H1 (cell line): ENCODE data around the gene TSR3. TPM values are rescaled to one million over a fixed set of nuclear protein-coding genes. Genes with fewer than 3 reads are reported as not detected.

Source experiments
- CTCF ChIA-PET: fragments of 300-600 bp; sonication (Branson Sonifier 250); formaldehyde crosslinking; loops from one replicate; lab custom pipeline; 2021; ENCODE audit not compliant: partially characterized antibody; lab: Charles Lee
- POLR2A ChIA-PET: fragments of 300-600 bp; sonication (Branson Sonifier 250); formaldehyde crosslinking; loops from one replicate; lab custom pipeline; 2021; ENCODE audit warnings: inconsistent platforms; ENCODE audit not compliant: partially characterized antibody; lab: Charles Lee
- DNase-seq, 2 experiments: peaks; one replicate each; pipeline versions ENCODE4 v3.0.0 to v3.0.0-alpha.2; 2010 to 2022; ENCODE audit warnings: low spot score in 2 of 2, low read depth in 1 of 2, mixed read lengths in 1 of 2
- FAIRE-seq: peaks from 2 replicates; lab custom pipeline; 2011; peaks lifted over from hg19 to GRCh38; lab: Jason Lieb, UNC
- H2AFZ ChIP-seq: 2 replicates; pipeline ENCODE4 v1.8.1; 2012; ENCODE audit warnings: low read length, inconsistent platforms
- H2AK5ac ChIP-seq: 2 replicates; pipeline ENCODE4 v1.6.1; 2013; ENCODE audit warnings: low read depth, low read length
- H2BK120ac ChIP-seq: replicated peaks from 2 replicates; pipeline ENCODE3; 2013; ENCODE audit warnings: low read depth, low read length, inconsistent platforms
- H2BK12ac ChIP-seq: 2 replicates; pipeline ENCODE4 v1.6.1; 2013; ENCODE audit warnings: low read depth, low read length
- H2BK15ac ChIP-seq: 2 replicates; pipeline ENCODE4 v1.6.1; 2013; ENCODE audit warnings: low read length
- H2BK20ac ChIP-seq: 2 replicates; pipeline ENCODE4 v1.6.1; 2013; ENCODE audit warnings: low read length
- H2BK5ac ChIP-seq: 2 replicates; pipeline ENCODE4 v1.6.1; 2013; ENCODE audit warnings: low read depth, low read length
- H3K14ac ChIP-seq: 2 replicates; pipeline ENCODE4 v1.6.1; 2013; ENCODE audit warnings: inconsistent platforms; ENCODE audit not compliant: insufficient read length
- H3K18ac ChIP-seq: 2 replicates; pipeline ENCODE4 v1.6.1; 2013; ENCODE audit warnings: low read length; ENCODE audit errors: extremely low read depth
- H3K23ac ChIP-seq: 2 replicates; pipeline ENCODE4 v1.6.1; 2013; ENCODE audit warnings: inconsistent platforms; ENCODE audit not compliant: insufficient read length
- H3K23me2 ChIP-seq: 2 replicates; pipeline ENCODE4 v1.6.1; 2013; ENCODE audit warnings: low read depth, low read length
- H3K27ac ChIP-seq: 2 replicates; pipeline ENCODE4 v1.6.1; 2011; ENCODE audit warnings: low read depth, low read length, inconsistent platforms
- H3K27me3 ChIP-seq, 4 experiments: replicated peaks in 1 of 4; 1 replicate in 1 of 4; 2 replicates in 3 of 4; pipeline versions ENCODE4 v1.6.1 to v1.8.1; 2011 to 2013; ENCODE audit warnings: low read length in 3 of 4, mild to moderate bottlenecking in 3 of 4, inconsistent platforms in 2 of 4, mixed read lengths in 2 of 4, moderate library complexity in 1 of 4; ENCODE audit not compliant: control insufficient read depth in 3 of 4, insufficient read depth in 3 of 4; ENCODE audit errors: extremely low read depth in 1 of 4
- H3K36me3 ChIP-seq, 4 experiments: 2 replicates each; pipeline versions ENCODE4 v1.6.1 to v1.8.1; 2011 to 2013; ENCODE audit warnings: mild to moderate bottlenecking in 4 of 4, low read length in 3 of 4, moderate library complexity in 2 of 4, control low read depth in 1 of 4, inconsistent platforms in 1 of 4; ENCODE audit not compliant: insufficient read depth in 4 of 4, control insufficient read depth in 2 of 4
- H3K4ac ChIP-seq: replicated peaks from 2 replicates; pipeline ENCODE3; 2013; ENCODE audit warnings: low read length, low read depth, mixed read lengths, inconsistent platforms; ENCODE audit not compliant: insufficient read length
- H3K4me1 ChIP-seq, 4 experiments: replicated peaks in 1 of 4; 1 replicate in 1 of 4; 2 replicates in 3 of 4; pipeline versions ENCODE4 v1.6.1 to v1.8.1; 2011 to 2013; ENCODE audit warnings: low read length in 3 of 4, inconsistent platforms in 2 of 4, mixed read lengths in 1 of 4; ENCODE audit not compliant: insufficient read depth in 4 of 4, control insufficient read depth in 3 of 4
- H3K4me2 ChIP-seq, 2 experiments: 2 replicates each; pipeline versions ENCODE4 v1.6.1 to v1.8.1; 2011 to 2013; ENCODE audit warnings: low read depth in 2 of 2, low read length in 2 of 2, control low read depth in 1 of 2, inconsistent platforms in 1 of 2, mild to moderate bottlenecking in 1 of 2; ENCODE audit not compliant: insufficient read depth in 1 of 2
- H3K4me3 ChIP-seq, 4 experiments: fragments of 200-600, 300-600 bp in 1 of 4; sonication (generic), shearing (Covaris generic), sonication (Bioruptor Twin) in 1 of 4; 2 replicates each; pipeline versions ENCODE4 v1.5.1 to v1.8.1; 2011 to 2016; ENCODE audit warnings: low read length in 4 of 4, low read depth in 3 of 4, control low read depth in 2 of 4, inconsistent platforms in 2 of 4, mild to moderate bottlenecking in 2 of 4, mixed read lengths in 1 of 4, moderate library complexity in 1 of 4; ENCODE audit not compliant: insufficient read depth in 2 of 4; ENCODE audit errors: extremely low read depth in 1 of 4
- H3K56ac ChIP-seq: replicated peaks from 2 replicates; pipeline ENCODE3; 2013; ENCODE audit warnings: low read depth, mild to moderate bottlenecking, mixed read lengths, low read length, inconsistent platforms; ENCODE audit not compliant: insufficient read length
- H3K79me1 ChIP-seq: 2 replicates; pipeline ENCODE4 v1.6.1; 2013; ENCODE audit warnings: low read depth, low read length, control low read depth
- H3K79me2 ChIP-seq, 2 experiments: 2 replicates each; pipeline versions ENCODE4 v1.6.1 to v1.8.1; 2012 to 2013; ENCODE audit warnings: low read length in 2 of 2, mild to moderate bottlenecking in 2 of 2, inconsistent platforms in 1 of 2; ENCODE audit not compliant: insufficient read depth in 2 of 2, control insufficient read depth in 1 of 2
- H3K9ac ChIP-seq, 4 experiments: replicated peaks in 1 of 4; 1 replicate in 1 of 4; 2 replicates in 3 of 4; pipeline versions ENCODE4 v1.6.1 to v1.8.1; 2011 to 2013; ENCODE audit warnings: low read depth in 3 of 4, low read length in 3 of 4, control low read depth in 2 of 4, mild to moderate bottlenecking in 2 of 4, moderate library complexity in 2 of 4, inconsistent platforms in 1 of 4; ENCODE audit errors: extremely low read depth in 1 of 4
- H3K9me3 ChIP-seq, 2 experiments: 2 replicates each; pipeline versions ENCODE4 v1.6.1 to v1.8.1; 2012 to 2013; ENCODE audit warnings: mild to moderate bottlenecking in 2 of 2, moderate library complexity in 2 of 2, control low read depth in 1 of 2, inconsistent platforms in 1 of 2, low read depth in 1 of 2, low read length in 1 of 2, mixed read lengths in 1 of 2; ENCODE audit not compliant: insufficient read depth in 2 of 2
- H4K20me1 ChIP-seq, 2 experiments: replicated peaks in 1 of 2; 2 replicates each; pipeline versions ENCODE3 to v1.8.1; 2011 to 2013; ENCODE audit warnings: inconsistent platforms in 2 of 2, low read length in 2 of 2, mild to moderate bottlenecking in 1 of 2; ENCODE audit not compliant: insufficient read depth in 2 of 2, control insufficient read depth in 1 of 2
- H4K5ac ChIP-seq: 2 replicates; pipeline ENCODE4 v1.6.1; 2013; ENCODE audit warnings: low read length, low read depth, mixed read lengths, inconsistent platforms; ENCODE audit not compliant: insufficient read length
- H4K8ac ChIP-seq: 2 replicates; pipeline ENCODE4 v1.8.0; 2013; ENCODE audit warnings: mild to moderate bottlenecking, moderate library complexity, low read length, inconsistent platforms; ENCODE audit not compliant: insufficient read depth; ENCODE audit errors: extremely low read depth
- H4K91ac ChIP-seq: replicated peaks from 2 replicates; pipeline ENCODE3; 2013; ENCODE audit warnings: low read length, mixed read lengths, inconsistent platforms; ENCODE audit not compliant: insufficient read length
- BACH1 ChIP-seq: IDR thresholded peaks from 2 replicates; pipeline ENCODE4 v1.6.1; 2012; ENCODE audit warnings: low read length, improper control_type of control experiment
- EP300 ChIP-seq, 2 experiments: IDR thresholded peaks; 1 replicate in 1 of 2; 2 replicates in 1 of 2; pipeline ENCODE4 v1.6.1; 2011 to 2012; ENCODE audit warnings: low read depth in 2 of 2, low read length in 2 of 2, mild to moderate bottlenecking in 2 of 2, borderline replicate concordance in 1 of 2, inconsistent platforms in 1 of 2, moderate library complexity in 1 of 2
- GTF2F1 ChIP-seq: IDR thresholded peaks from 2 replicates; pipeline ENCODE4 v1.6.1; 2012; ENCODE audit warnings: low read depth, low read length, improper control_type of control experiment, borderline replicate concordance
- PHF8 ChIP-seq: fragments of 200-600 bp; sonication (generic); conservative IDR thresholded peaks from 2 replicates; pipeline ENCODE4 v1.7.1; 2012; ENCODE audit warnings: low read depth, mild to moderate bottlenecking, inconsistent platforms, low read length, moderate library complexity
- RNF2 ChIP-seq: fragments of 200-900, 300-1000 bp; sonication (generic); IDR thresholded peaks from 2 replicates; pipeline ENCODE4 v1.7.1; 2016; ENCODE audit warnings: borderline replicate concordance, low read depth, mild to moderate bottlenecking, antibody characterized with exemption, low read length; ENCODE audit not compliant: poor library complexity, severe bottlenecking; ENCODE audit errors: missing control alignments
- TCF12 ChIP-seq: IDR thresholded peaks from 2 replicates; pipeline ENCODE4 v1.6.1; 2011; ENCODE audit warnings: low read depth, mild to moderate bottlenecking, low read length
- WGBS, 2 experiments: shearing (Covaris generic) in 1 of 2; methylation state at CpG; one replicate each; pipeline versions ENCODE4 v1.1.6 to v1.1.7; 2013 to 2015; ENCODE audit warnings: low lambda C conversion rate in 2 of 2, mixed read lengths in 2 of 2, inconsistent platforms in 1 of 2, low coverage in 1 of 2, missing lambda C conversion rate in 1 of 2; ENCODE audit not compliant: insufficient replicate concordance in 2 of 2, insufficient coverage in 1 of 2, insufficient read length in 1 of 2; ENCODE audit errors: extremely low coverage in 1 of 2, missing lambda C conversion rate in 1 of 2; 5-methylcytosine and 5-hydroxymethylcytosine counted together
- polyA plus RNA-seq, 7 experiments: library from polyadenylated mRNA; depleted of rRNA in 3 of 7; stranded (reverse) in 5 of 7; unstranded in 2 of 7; fragments of >200 nt in 5 of 7; fragments of 200-250 nt in 2 of 7; gene quantifications; 1 replicate in 5 of 7; 2 replicates in 1 of 7; 4 replicates in 1 of 7; pipeline versions ENCODE4 v1.2.1 to v1.2.3, GENCODE V29; 2011 to 2013; ENCODE audit warnings: missing spikeins in 2 of 7, mixed read lengths in 2 of 7
- total RNA-seq: library from RNA; stranded (reverse); fragmentation: NEBNext Ultra II Directional; extraction: Animal tissue kit (Norgen Biotek cat#: 25700); gene quantifications from 2 replicates; pipeline ENCODE4 v1.2.1, GENCODE V29; 2021
- TF ChIP-seq, protein P1 (sequence below), 3 experiments: IDR thresholded peaks; 1 replicate in 2 of 3; 2 replicates in 1 of 3; pipeline versions ENCODE4 v1.5.1 to v1.6.1; 2011; ENCODE audit warnings: low read length in 3 of 3, mild to moderate bottlenecking in 3 of 3, inconsistent platforms in 2 of 3, low read depth in 1 of 3, moderate library complexity in 1 of 3; ENCODE audit not compliant: insufficient read depth in 1 of 3; ENCODE audit errors: control extremely low read depth in 1 of 3

TSR3 gene
- total and polyA plus RNA-seq, 2 of the 8 experiments (the other 6 are each of a cell fraction or from before 2014, with no cell fraction given) = 43.1 to 52.3 TPM

DNA sequence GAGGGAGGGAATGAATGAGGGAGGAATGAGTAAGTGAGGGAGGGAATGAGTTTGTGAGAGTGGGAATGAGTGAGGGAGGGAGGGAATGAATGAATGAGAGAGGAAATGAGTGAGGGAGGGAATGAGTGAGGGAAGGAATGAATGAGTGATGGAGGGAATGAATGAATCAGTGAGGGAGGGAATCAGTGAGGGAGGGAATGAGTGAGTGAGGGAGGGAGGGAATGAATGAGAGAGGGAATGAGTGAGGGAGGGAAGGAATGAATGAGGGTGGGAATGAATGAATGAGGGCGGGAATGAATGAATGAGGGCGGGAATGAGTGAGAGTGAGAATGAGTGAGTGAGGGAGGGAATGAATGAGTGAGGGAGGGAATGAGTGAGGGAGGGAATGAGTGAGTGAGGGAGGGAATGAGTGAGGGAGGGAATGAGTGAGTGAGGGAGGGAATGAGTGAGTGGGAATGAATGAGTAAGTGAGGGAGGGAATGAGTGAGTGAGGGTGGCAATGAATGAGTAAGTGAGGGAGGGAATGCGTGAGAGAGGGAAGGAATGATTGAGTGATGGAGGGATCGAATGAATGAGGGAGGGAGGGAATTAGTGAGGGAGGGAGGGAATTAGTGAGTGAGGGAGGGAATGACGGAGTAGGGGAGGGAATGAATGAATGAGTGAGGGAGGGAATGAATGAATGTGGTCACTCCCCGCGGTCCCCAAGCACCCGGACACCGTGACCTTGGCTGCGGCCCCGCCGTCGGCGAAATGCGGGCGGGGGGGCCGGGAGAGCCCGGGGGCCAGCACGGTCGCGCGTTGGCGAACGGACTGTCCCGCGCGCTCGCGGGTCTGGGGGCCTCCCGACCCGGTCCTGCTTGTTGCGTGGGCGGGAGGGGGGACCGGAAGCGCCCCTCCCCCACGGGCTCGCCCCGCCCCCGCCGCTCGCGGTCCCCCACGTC is 43.4 kb downstream of the TSR3 start:
- Histone ChIP-seq H4K5ac (peak overlapping the region; percentile 2), H3K36me3 (peaks cover 0 to 6% (median 0%) of the 10 kb centered on the region in 4 experiments; a peak in 1 of 8 replicates), H3K56ac (peak overlapping the region; percentile 40), H2AK5ac (peak overlapping the region; percentile 86; the same call in 1 of the 2 replicates), H2BK5ac (no peak overlapping the region), H2BK12ac (peak overlapping the region; percentile 97), H3K23ac (no peak overlapping the region), H3K18ac (peak overlapping the region; percentile 71), H4K20me1 (peaks cover 30 to 31% of the 10 kb centered on the region in 2 experiments), H3K27me3 (no peaks in the 10 kb centered on the region), H2AFZ (no peak overlapping the region), H2BK120ac (no peak overlapping the region), H2BK15ac (peak overlapping the region; percentile 46; the same call in 1 of the 2 replicates), H4K8ac (no peak overlapping the region), H3K14ac (no peak overlapping the region), H3K27ac (no peak overlapping the region), H3K4me3 (peak overlapping the region; percentile 59 to 92 (median 90)), H3K9ac (no peak overlapping the region), H3K4me1 (peaks cover 0 to 20% (median 12%) of the 10 kb centered on the region in 4 experiments; a peak in 6 of 7 replicates), H2BK20ac (no peak overlapping the region), H3K79me2 (peaks cover 35 to 38% of the 10 kb centered on the region in 2 experiments), H3K4ac (peak overlapping the region; percentile 36), H4K91ac (peak overlapping the region; percentile 84), H3K4me2 (peak overlapping the region; percentile 46 to 52), H3K9me3 (no peaks in the 10 kb centered on the region), H3K23me2 (peaks cover 22% of the 10 kb centered on the region), H3K79me1 (peaks cover 3% of the 10 kb centered on the region; the same call in 1 of the 2 replicates)
- ChIA-PET CTCF (interaction anchor here (1.2 kb wide), 1 partner anchor 18 kb away, joined by 3 read pairs; no protein-coding TSS in a partner anchor), POLR2A (interaction anchor here (0.6 to 11.4 kb wide), 13 partner anchors 8 to 462 kb away, joined by 3 to 106 read pairs (median 4); no protein-coding TSS in a partner anchor)
- FAIRE-seq (peak; percentile 36), DNase-seq (no peak)
- 15 to 98% methylated on average over 5 to 14 of the region's 43 CpGs for WGBS, 2 experiments
- TF ChIP-seq, protein P1, sequence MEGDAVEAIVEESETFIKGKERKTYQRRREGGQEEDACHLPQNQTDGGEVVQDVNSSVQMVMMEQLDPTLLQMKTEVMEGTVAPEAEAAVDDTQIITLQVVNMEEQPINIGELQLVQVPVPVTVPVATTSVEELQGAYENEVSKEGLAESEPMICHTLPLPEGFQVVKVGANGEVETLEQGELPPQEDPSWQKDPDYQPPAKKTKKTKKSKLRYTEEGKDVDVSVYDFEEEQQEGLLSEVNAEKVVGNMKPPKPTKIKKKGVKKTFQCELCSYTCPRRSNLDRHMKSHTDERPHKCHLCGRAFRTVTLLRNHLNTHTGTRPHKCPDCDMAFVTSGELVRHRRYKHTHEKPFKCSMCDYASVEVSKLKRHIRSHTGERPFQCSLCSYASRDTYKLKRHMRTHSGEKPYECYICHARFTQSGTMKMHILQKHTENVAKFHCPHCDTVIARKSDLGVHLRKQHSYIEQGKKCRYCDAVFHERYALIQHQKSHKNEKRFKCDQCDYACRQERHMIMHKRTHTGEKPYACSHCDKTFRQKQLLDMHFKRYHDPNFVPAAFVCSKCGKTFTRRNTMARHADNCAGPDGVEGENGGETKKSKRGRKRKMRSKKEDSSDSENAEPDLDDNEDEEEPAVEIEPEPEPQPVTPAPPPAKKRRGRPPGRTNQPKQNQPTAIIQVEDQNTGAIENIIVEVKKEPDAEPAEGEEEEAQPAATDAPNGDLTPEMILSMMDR (IDR thresholded peaks at IDR 0.05; ENCODE audit: control extremely low read depth in 1 of 3, insufficient read depth in 1 of 3, low read depth in 1 of 3, low read length in 3 of 3) = no peak
- TF ChIP-seq TCF12 (0 out of 2 replicates have a peak, but pooled peaks have one; percentile 29), GTF2F1 (no peak), RNF2 (no peak), PHF8 (peak; percentile 57), EP300 (IDR thresholded peaks at IDR 0.05; ENCODE audit: borderline replicate concordance in 1 of 2, low read depth in 2 of 2, low read length in 2 of 2) (no peak), BACH1 (peak; percentile 90)
